Pancreas (tissue), 10 donors: ENCODE results near the gene TMEM120B. TPM values are rescaled to one million over a fixed set of nuclear protein-coding genes. Genes with fewer than 3 reads are reported as not detected.

ENCODE experiments used
- ATAC-seq, 4 donors: fragments of 200-7000 bp; cut with Tn5 transposase; one replicate each; pipeline versions ENCODE4 v1.8.0 to v1.9.1; 2020; ENCODE audit warnings: mild to moderate bottlenecking in 4 of 4, moderate library complexity in 4 of 4
- DNase-seq, 6 donors: peaks; one replicate each; pipeline ENCODE4 v3.0.0-alpha.2; 2020
- FAIRE-seq: peaks from 2 replicates; lab custom pipeline; 2012; peaks lifted over from hg19 to GRCh38; lab: Jason Lieb, UNC
- H3K27ac ChIP-seq, 4 donors: fragments of 200-600 bp; sonication (generic); 1 replicate in 3 of 4; 2 replicates in 1 of 4; pipeline versions ENCODE4 v1.5.0 to v1.8.0; 2020
- H3K27me3 ChIP-seq, 4 donors: fragments of 200-600 bp; one replicate each; pipeline ENCODE4 v1.8.0; 2021
- H3K36me3 ChIP-seq, 3 donors: fragments of 200-600 bp; sonication (generic) in 1 of 3; one replicate each; pipeline versions ENCODE4 v1.5.0 to v1.8.0; 2020 to 2021
- H3K4me1 ChIP-seq, 3 donors: fragments of 200-600 bp; one replicate each; pipeline ENCODE4 v1.8.0; 2021
- H3K4me3 ChIP-seq, 4 donors: fragments of 200-600 bp; sonication (generic) in 2 of 4; one replicate each; pipeline versions ENCODE4 v1.5.0 to v1.8.0; 2020 to 2021
- H3K9me3 ChIP-seq, 4 donors: fragments of 200-600 bp; one replicate each; pipeline ENCODE4 v1.8.0; 2021
- CTCF ChIP-seq, 4 donors: fragments of 200-600 bp; sonication (generic) in 3 of 4; IDR thresholded peaks; one replicate each; pipeline versions ENCODE4 v1.5.0 to v1.8.0; 2021; ENCODE audit warnings: antibody characterized with exemption in 4 of 4
- WGBS, 2 donors: extraction: QIAGEN DNeasy Blood & Tissue Kit; methylation state at CpG; one replicate each; pipeline ENCODE4 v1.1.7; 2013; 5-methylcytosine and 5-hydroxymethylcytosine counted together
- intact Hi-C, 3 donors: fragments of 100-400 bp; cut with DNase I; formaldehyde crosslinking; loops; one replicate each; pipeline versions ENCODE4 v1.11.1 to v1.14.2; 2022
- polyA plus RNA-seq, 2 donors: library from polyadenylated mRNA; stranded (reverse); fragments of 200-250 nt; gene quantifications; one replicate each; pipeline ENCODE4 v1.2.3, GENCODE V29; 2013
- total RNA-seq, 6 donors: library from RNA; stranded (reverse); fragmentation: NEBNext Ultra II Directional in 4 of 6; extraction: Animal tissue kit (Norgen Biotek cat#: 25700) in 4 of 6; gene quantifications; one replicate each; pipeline versions ENCODE4 v1.2.1 to v1.2.4, GENCODE V29; 2021 to 2023
- donor health status: healthy with polysubstance abuse.
- donor health status: DM: no; HTN: no; CAD: no; lungs with moderate emphysema.
- donor health status: DM: no; HTN: no; CAD: no.
- donor health status: control.
- donor health status: control.
- donor health status: Bipolar disorder and iron deficiency.
- donor health status: DM: yes; HTN: yes; CAD: no.
- donor health status: DM: no; HTN: no; CAD: no.
- donor health status: DM: no; HTN: no; CAD: no.
- donor health status: DM: yes; HTN: yes; CAD: no.

Gene TMEM120B
- total and polyA plus RNA-seq, 8 donors = 8.2 to 19.8 (median 11.4) TPM

GRCh38 chr12:121813951-121814350 is 101.4 kb downstream of the TMEM120B start:
- Histone ChIP-seq H3K27ac (no peak overlapping the region), H3K9me3 (no peaks in the 10 kb centered on the region), H3K36me3 (peaks cover 12 to 56% (median 35%) of the 10 kb centered on the region in 3 donors), H3K4me3 (no peak overlapping the region), H3K27me3 (no peaks in the 10 kb centered on the region), H3K4me1 (peaks cover 0 to 28% (median 8%) of the 10 kb centered on the region in 3 donors)
- ATAC-seq = no peak
- no peak for FAIRE-seq
- 88 to 91% methylated on average over 9 to 14 of the region's 14 CpGs for WGBS, 2 donors
- DNase-seq = peak in 1 of 6 donors; percentile 73
- intact Hi-C loops = no loop called here
- TF ChIP-seq CTCF (IDR thresholded peaks at IDR 0.05) = no peak

- H3K9me3 ChIP-seq = no peaks in the 10 kb centered on the region
- no peak overlapping the region for H3K27ac ChIP-seq
- H3K27me3 ChIP-seq = no peaks in the 10 kb centered on the region
- 88 to 89% methylated on average over 29 to 31 of the region's 31 CpGs for WGBS, 2 donors
- no peak overlapping the region for H3K4me3 ChIP-seq
- intact Hi-C loops = no loop called here
- peaks cover 0 to 28% (median 8%) of the 10 kb centered on the region in 3 donors for H3K4me1 ChIP-seq
- no peak for TF ChIP-seq CTCF (IDR thresholded peaks at IDR 0.05)
- H3K36me3 ChIP-seq = peaks cover 12 to 56% (median 35%) of the 10 kb centered on the region in 3 donors
- no peak for FAIRE-seq
- peak; percentile 6 to 78 (median 36) for DNase-seq
- no peak for ATAC-seq
Measured at GRCh38 chr12:121814429-121815119, 102.0 kb downstream of the TMEM120B start.

GRCh38 chr12:121815263-121815662 is 102.7 kb downstream of the TMEM120B start:
- Histone ChIP-seq H3K27me3 (no peaks in the 10 kb centered on the region), H3K4me3 (no peak overlapping the region), H3K27ac (no peak overlapping the region), H3K36me3 (peaks cover 12 to 56% (median 32%) of the 10 kb centered on the region in 3 donors), H3K9me3 (no peaks in the 10 kb centered on the region), H3K4me1 (peaks cover 0 to 28% (median 8%) of the 10 kb centered on the region in 3 donors)
- DNase-seq (peak in 1 of 6 donors; percentile 47), FAIRE-seq (no peak), ATAC-seq (no peak)
- intact Hi-C loops = no loop called here
- TF ChIP-seq CTCF (IDR thresholded peaks at IDR 0.05) = no peak
- 90 to 92% methylated on average over 8 of the region's 8 CpGs for WGBS, 2 donors

- no peak overlapping the region for H3K27ac ChIP-seq
- DNase-seq (peak in 1 of 6 donors; percentile 66), FAIRE-seq (no peak), ATAC-seq (no peak)
- no peaks in the 10 kb centered on the region for H3K27me3 ChIP-seq
- 92 to 96% methylated on average over 45 to 47 of the region's 47 CpGs for WGBS, 2 donors
- no peak for TF ChIP-seq CTCF (IDR thresholded peaks at IDR 0.05)
- no peak overlapping the region for H3K4me3 ChIP-seq
- H3K4me1 ChIP-seq = peaks cover 0 to 15% (median 8%) of the 10 kb centered on the region in 3 donors
- H3K9me3 ChIP-seq = no peaks in the 10 kb centered on the region
- H3K36me3 ChIP-seq = peaks cover 12 to 63% (median 34%) of the 10 kb centered on the region in 3 donors
- intact Hi-C loops = no loop called here
Measured at GRCh38 chr12:121816925-121817647, 104.5 kb downstream of the TMEM120B start.
